K562 (cell line): ENCODE measurements around the gene PRSS57. TPM values are rescaled to one million over a fixed set of nuclear protein-coding genes. Genes with fewer than 3 reads are reported as not detected.

ENCODE experiments used
- CBX2 ChIP-seq: fragments of 200-600 bp; sonication (generic); IDR thresholded peaks from one replicate; pipeline ENCODE4 v1.6.1; 2012; ENCODE audit warnings: mild to moderate bottlenecking, low read length, inconsistent platforms; ENCODE audit not compliant: insufficient read depth, poor library complexity, severe bottlenecking
- CBX3 ChIP-seq, 2 experiments: IDR thresholded peaks; 1 replicate in 1 of 2; 2 replicates in 1 of 2; pipeline ENCODE4 v1.6.1; 2012; ENCODE audit warnings: inconsistent platforms in 2 of 2, low read length in 2 of 2, borderline replicate concordance in 1 of 2, control low read depth in 1 of 2
- CBX8 ChIP-seq: fragments of 200-600 bp; sonication (generic); IDR thresholded peaks from 2 replicates; pipeline ENCODE4 v1.6.1; 2012; ENCODE audit warnings: borderline replicate concordance, mixed run types, low read depth, mild to moderate bottlenecking, moderate library complexity, mixed read lengths, low read length, control low read depth, inconsistent platforms; ENCODE audit not compliant: poor library complexity, severe bottlenecking; ENCODE audit errors: extremely low read depth
- E2F3 ChIP-seq: fragments of 250-450 bp; sonication (Bioruptor Pico); IDR thresholded peaks from 2 replicates; pipeline ENCODE4 v1.4.0; 2020; ENCODE audit warnings: mild to moderate bottlenecking
- ETV6 ChIP-seq, 3 experiments: fragments of 150-350 bp in 1 of 3; sonication (generic) in 1 of 3; formaldehyde crosslinking in 1 of 3; IDR thresholded peaks; 2 replicates each; pipeline versions ENCODE4 v1.6.1 to v1.8.0; 2014 to 2022; ENCODE audit warnings: borderline replicate concordance in 2 of 3, low read depth in 2 of 3, antibody characterized with exemption in 1 of 3, low read length in 1 of 3, mild to moderate bottlenecking in 1 of 3, missing genetic modification reagents in 1 of 3
- HDAC1 ChIP-seq, 2 experiments: fragments of 450-650 bp; IDR thresholded peaks; 2 replicates each; pipeline ENCODE4 v1.6.1; 2016 to 2017; ENCODE audit warnings: inconsistent platforms in 1 of 2, mild to moderate bottlenecking in 1 of 2, moderate library complexity in 1 of 2
- HMG20A ChIP-seq: fragments of 450-650 bp; formaldehyde crosslinking; conservative IDR thresholded peaks from 2 replicates; pipeline ENCODE4 v1.4.0; 2020; ENCODE audit warnings: mild to moderate bottlenecking, mixed read lengths
- ILF3 ChIP-seq: fragments of 450-650 bp; IDR thresholded peaks from 2 replicates; pipeline ENCODE4 v1.6.1; 2018; ENCODE audit warnings: antibody characterized with exemption, mild to moderate bottlenecking, moderate library complexity, borderline replicate concordance
- NCOA6 ChIP-seq: fragments of 450-650 bp; IDR thresholded peaks from 2 replicates; pipeline ENCODE4 v1.6.1; 2017; ENCODE audit warnings: mild to moderate bottlenecking
- NRF1 ChIP-seq, 2 experiments: fragments of 450-650 bp; IDR thresholded peaks in 1 of 2; conservative IDR thresholded peaks in 1 of 2; 2 replicates each; pipeline ENCODE4 v1.6.1; 2014; ENCODE audit warnings: mild to moderate bottlenecking in 2 of 2
- SOX6 ChIP-seq: fragments of 450-650 bp; IDR thresholded peaks from 2 replicates; pipeline ENCODE4 v1.6.1; 2014; ENCODE audit warnings: mild to moderate bottlenecking
- ZBTB17 ChIP-seq: fragments of 450-650 bp; formaldehyde crosslinking; IDR thresholded peaks from 2 replicates; pipeline ENCODE4 v1.4.0; 2020; ENCODE audit warnings: mild to moderate bottlenecking
- ZNF239 ChIP-seq: fragments of 250-450 bp; sonication (Bioruptor Pico); IDR thresholded peaks from 2 replicates; pipeline ENCODE4 v1.4.0; 2020; ENCODE audit warnings: mild to moderate bottlenecking
- ZNF263 ChIP-seq: sonication (generic); formaldehyde crosslinking; IDR thresholded peaks from 2 replicates; pipeline ENCODE4 v1.8.0; 2022; ENCODE audit warnings: mild to moderate bottlenecking, missing genetic modification reagents, borderline replicate concordance
- ZNF699 ChIP-seq: fragments of 250-450 bp; sonication (Bioruptor Pico); IDR thresholded peaks from 2 replicates; pipeline ENCODE4 v1.8.0; 2021; ENCODE audit warnings: mild to moderate bottlenecking, moderate library complexity; ENCODE audit not compliant: insufficient replicate concordance
- polyA plus RNA-seq, 8 experiments: library from polyadenylated mRNA; depleted of rRNA in 4 of 8; stranded (reverse) in 5 of 8; unstranded in 3 of 8; fragments of >200 nt; fragmentation: Nextera tagmentation in 2 of 8; fragmentation: Illumina TruSeq in 1 of 8; extraction: Ambion mirVana in 2 of 8; extraction: Trizol in 1 of 8; gene quantifications; 2 replicates each; pipeline versions ENCODE4 v1.2.1 to v1.2.3, GENCODE V29; 2011 to 2014; ENCODE audit warnings: inconsistent platforms in 1 of 8, missing spikeins in 1 of 8
- total RNA-seq, 7 experiments: library from RNA; depleted of rRNA in 6 of 7; stranded (reverse); fragments of >200 nt in 6 of 7; fragmentation: Illumina TruSeq in 2 of 7; extraction: Trizol in 2 of 7; gene quantifications; 2 replicates each; pipeline versions ENCODE4 v1.2.1 to v1.2.3, GENCODE V29; 2011 to 2021; ENCODE audit warnings: low replicate concordance in 1 of 7
- TF ChIP-seq, protein P1 (sequence below): fragments of 200-400 bp; formaldehyde crosslinking; IDR thresholded peaks from 2 replicates; pipeline ENCODE4 v1.6.1; 2017; ENCODE audit warnings: mild to moderate bottlenecking, low read depth, low read length, moderate library complexity
- TF ChIP-seq, protein P2 (sequence below): sonication (generic); formaldehyde crosslinking; IDR thresholded peaks from 2 replicates; pipeline ENCODE4 v1.8.0; 2022; ENCODE audit warnings: missing genetic modification reagents, mild to moderate bottlenecking, moderate library complexity, borderline replicate concordance
- TF ChIP-seq, protein P3 (sequence below): sonication (generic); formaldehyde crosslinking; IDR thresholded peaks from 2 replicates; pipeline ENCODE4 v1.8.1; 2023; ENCODE audit warnings: mild to moderate bottlenecking, missing genetic modification reagents
- TF ChIP-seq, protein P4 (sequence below): sonication (generic); formaldehyde crosslinking; IDR thresholded peaks from 2 replicates; pipeline ENCODE4 v1.8.0; 2022; ENCODE audit warnings: mild to moderate bottlenecking, missing genetic modification reagents

PRSS57 gene
- total and polyA plus RNA-seq, 9 of the 15 experiments (the other 6 are each of a cell fraction or from before 2014, with no cell fraction given) = 0.06 to 2.5 (median 1.3) TPM; not detected in 3

DNA sequence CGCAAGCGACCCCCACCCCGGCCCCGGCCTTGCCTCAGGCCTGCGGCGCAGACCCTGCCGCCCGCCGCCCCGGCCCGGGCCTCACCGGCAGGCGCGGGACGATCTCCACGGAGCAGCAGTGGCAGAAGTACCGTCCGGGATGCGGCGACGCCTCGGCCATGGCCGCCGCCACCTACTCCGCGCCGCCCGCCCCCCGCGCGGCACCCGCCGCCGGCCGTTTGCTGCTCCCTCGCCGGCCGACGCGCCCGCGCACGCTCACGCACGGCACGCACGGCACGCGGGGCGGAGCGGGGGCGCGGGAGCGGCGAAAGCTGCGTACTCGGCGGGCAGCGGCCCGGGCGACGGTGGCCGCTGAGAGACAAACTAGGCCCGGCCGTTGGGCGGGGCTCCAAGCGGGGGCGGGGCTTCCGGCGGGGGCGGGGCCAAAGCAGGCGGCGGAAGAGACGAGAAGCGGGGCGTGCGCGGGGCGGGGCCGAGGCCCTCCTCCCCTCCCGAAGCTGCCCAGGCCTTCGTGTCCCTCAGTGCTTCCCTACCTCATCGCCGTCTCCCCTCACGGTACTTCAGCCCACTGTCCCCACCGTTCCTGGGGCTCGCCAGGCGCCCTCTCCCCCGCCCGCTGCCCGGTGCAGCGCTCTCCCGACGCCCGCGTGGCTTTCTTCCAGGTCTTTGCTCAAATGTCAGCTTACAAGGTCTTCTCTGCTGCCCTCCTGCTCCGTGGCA lies 32.1 kb downstream of the PRSS57 start, which contains the start of gene RNF126 (continued):
- TF ChIP-seq CBX8 (no peak), ZBTB17 (CRISPR knock-in tag) (no peak), ZNF699 (CRISPR knock-in tag) (no peak), CBX3 (IDR thresholded peaks at IDR 0.05; ENCODE audit: borderline replicate concordance in 1 of 2, low read length in 2 of 2) (peak in 1 of 2 experiments; percentile 35; a peak in 1 of 3 replicates), NCOA6 (no peak), HDAC1 (IDR thresholded peaks at IDR 0.05) (0 out of 4 replicates have a peak, but pooled peaks of 1 of the 2 experiments have one; percentile 26), HMG20A (CRISPR knock-in tag) (no peak), CBX2 (no peak), NRF1 (conservative IDR thresholded peaks at IDR 0.05 in 1 of 2, IDR thresholded peaks at IDR 0.05 in 1 of 2) (peak; percentile 81 to 82), E2F3 (CRISPR knock-in tag) (peak; percentile 60; the same call in 1 of the 2 replicates), ILF3 (no peak), ETV6 (IDR thresholded peaks at IDR 0.05; ENCODE audit: borderline replicate concordance in 1 of 2, low read depth in 2 of 2, low read length in 1 of 2) (no peak), ETV6 (CRISPR knock-in tag; IDR thresholded peaks at IDR 0.05; ENCODE audit: borderline replicate concordance) (peak; percentile 64; the same call in 1 of the 2 replicates), ZNF263 (peak; percentile 26; the same call in 1 of the 2 replicates), SOX6 (no peak), ZNF239 (CRISPR knock-in tag) (no peak)
- TF ChIP-seq, protein P1, sequence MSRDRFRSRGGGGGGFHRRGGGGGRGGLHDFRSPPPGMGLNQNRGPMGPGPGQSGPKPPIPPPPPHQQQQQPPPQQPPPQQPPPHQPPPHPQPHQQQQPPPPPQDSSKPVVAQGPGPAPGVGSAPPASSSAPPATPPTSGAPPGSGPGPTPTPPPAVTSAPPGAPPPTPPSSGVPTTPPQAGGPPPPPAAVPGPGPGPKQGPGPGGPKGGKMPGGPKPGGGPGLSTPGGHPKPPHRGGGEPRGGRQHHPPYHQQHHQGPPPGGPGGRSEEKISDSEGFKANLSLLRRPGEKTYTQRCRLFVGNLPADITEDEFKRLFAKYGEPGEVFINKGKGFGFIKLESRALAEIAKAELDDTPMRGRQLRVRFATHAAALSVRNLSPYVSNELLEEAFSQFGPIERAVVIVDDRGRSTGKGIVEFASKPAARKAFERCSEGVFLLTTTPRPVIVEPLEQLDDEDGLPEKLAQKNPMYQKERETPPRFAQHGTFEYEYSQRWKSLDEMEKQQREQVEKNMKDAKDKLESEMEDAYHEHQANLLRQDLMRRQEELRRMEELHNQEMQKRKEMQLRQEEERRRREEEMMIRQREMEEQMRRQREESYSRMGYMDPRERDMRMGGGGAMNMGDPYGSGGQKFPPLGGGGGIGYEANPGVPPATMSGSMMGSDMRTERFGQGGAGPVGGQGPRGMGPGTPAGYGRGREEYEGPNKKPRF = no peak
- TF ChIP-seq, protein P2, sequence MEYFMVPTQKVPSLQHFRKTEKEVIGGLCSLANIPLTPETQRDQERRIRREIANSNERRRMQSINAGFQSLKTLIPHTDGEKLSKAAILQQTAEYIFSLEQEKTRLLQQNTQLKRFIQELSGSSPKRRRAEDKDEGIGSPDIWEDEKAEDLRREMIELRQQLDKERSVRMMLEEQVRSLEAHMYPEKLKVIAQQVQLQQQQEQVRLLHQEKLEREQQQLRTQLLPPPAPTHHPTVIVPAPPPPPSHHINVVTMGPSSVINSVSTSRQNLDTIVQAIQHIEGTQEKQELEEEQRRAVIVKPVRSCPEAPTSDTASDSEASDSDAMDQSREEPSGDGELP = no peak; the same call in 1 of the 2 replicates
- TF ChIP-seq, protein P3, sequence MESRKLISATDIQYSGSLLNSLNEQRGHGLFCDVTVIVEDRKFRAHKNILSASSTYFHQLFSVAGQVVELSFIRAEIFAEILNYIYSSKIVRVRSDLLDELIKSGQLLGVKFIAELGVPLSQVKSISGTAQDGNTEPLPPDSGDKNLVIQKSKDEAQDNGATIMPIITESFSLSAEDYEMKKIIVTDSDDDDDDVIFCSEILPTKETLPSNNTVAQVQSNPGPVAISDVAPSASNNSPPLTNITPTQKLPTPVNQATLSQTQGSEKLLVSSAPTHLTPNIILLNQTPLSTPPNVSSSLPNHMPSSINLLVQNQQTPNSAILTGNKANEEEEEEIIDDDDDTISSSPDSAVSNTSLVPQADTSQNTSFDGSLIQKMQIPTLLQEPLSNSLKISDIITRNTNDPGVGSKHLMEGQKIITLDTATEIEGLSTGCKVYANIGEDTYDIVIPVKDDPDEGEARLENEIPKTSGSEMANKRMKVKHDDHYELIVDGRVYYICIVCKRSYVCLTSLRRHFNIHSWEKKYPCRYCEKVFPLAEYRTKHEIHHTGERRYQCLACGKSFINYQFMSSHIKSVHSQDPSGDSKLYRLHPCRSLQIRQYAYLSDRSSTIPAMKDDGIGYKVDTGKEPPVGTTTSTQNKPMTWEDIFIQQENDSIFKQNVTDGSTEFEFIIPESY (CRISPR knock-in tag) = peak; percentile 95
- TF ChIP-seq, protein P4, sequence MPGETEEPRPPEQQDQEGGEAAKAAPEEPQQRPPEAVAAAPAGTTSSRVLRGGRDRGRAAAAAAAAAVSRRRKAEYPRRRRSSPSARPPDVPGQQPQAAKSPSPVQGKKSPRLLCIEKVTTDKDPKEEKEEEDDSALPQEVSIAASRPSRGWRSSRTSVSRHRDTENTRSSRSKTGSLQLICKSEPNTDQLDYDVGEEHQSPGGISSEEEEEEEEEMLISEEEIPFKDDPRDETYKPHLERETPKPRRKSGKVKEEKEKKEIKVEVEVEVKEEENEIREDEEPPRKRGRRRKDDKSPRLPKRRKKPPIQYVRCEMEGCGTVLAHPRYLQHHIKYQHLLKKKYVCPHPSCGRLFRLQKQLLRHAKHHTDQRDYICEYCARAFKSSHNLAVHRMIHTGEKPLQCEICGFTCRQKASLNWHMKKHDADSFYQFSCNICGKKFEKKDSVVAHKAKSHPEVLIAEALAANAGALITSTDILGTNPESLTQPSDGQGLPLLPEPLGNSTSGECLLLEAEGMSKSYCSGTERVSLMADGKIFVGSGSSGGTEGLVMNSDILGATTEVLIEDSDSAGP (CRISPR knock-in tag) = 0 out of 2 replicates have a peak, but pooled peaks have one; percentile 52
